Measurements from ENCODE around the gene CD99.

Gene CD99

DNA sequence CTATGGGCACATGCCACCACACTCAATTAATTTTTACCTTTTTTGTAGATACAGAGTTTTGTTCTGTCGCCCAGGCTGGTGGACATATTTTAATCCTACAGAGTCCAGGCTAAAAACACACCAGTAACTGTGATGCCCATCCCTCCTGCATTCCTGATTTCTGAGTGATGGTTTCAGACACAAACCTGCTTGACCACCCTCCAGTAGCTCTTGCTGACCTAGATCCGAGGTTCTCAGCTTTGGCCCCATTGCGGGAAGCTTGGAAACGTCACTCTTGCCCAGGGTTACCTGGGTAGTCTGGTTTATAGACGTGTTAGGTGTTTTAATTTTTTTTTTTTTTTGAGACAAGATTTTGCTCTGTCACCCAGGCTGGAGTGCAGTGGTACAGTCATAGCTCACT, 7.5 kb downstream of the CD99 start:
- no peak for TF ChIP-seq CTCF (IDR thresholded peaks at IDR 0.05; ENCODE audit: low read depth, low read length)
- DNase-seq (ENCODE audit: low read depth in 2 of 2), result no peak
- H3K4me3 ChIP-seq (replicated peaks in 1 of 2; ENCODE audit: low read depth in 2 of 2, low read length in 2 of 2), result no peak overlapping the region

DNA sequence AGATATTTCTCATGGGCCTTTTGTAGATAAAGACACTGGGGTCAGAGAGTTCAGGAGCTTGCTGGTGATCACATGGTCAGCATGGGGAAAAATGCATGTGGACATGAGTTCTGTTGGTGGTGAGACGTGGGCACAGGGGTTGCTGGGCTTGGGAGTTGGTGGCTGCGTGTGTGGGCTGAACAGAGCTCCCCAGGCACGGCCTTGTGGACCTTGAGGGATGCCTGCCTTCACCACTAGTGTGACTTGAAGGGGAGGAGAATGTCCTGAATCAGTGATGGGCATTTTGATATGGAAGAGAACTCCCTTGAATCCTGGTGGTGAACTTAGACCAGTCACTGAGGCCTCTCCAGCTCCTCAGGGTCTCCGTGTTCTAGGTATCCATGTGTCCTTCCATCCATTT, 8.9 kb downstream of the CD99 start:
- TF ChIP-seq CTCF (IDR thresholded peaks at IDR 0.05; ENCODE audit: low read depth, low read length), result no peak
- no peak for DNase-seq (ENCODE audit: low read depth in 2 of 2)
- no peak overlapping the region for H3K4me3 ChIP-seq (replicated peaks in 1 of 2; ENCODE audit: low read depth in 2 of 2, low read length in 2 of 2)

- no peak for DNase-seq (ENCODE audit: low read depth in 2 of 2)
These were observed 9.6 kb downstream of the CD99 start for GRCh38 chrX:2700405-2701320.

GRCh38 chrX:2701600-2701999, 10.5 kb downstream of the CD99 start:
- TF ChIP-seq CTCF (IDR thresholded peaks at IDR 0.05; ENCODE audit: low read depth, low read length), result no peak
- H3K4me3 ChIP-seq (replicated peaks in 1 of 2; ENCODE audit: low read depth in 2 of 2, low read length in 2 of 2), result no peak overlapping the region
- no peak for DNase-seq (ENCODE audit: low read depth in 2 of 2)

More at GRCh38 chrX:2700405-2701320, 9.6 kb downstream of the CD99 start:
- H3K4me3 ChIP-seq (replicated peaks in 1 of 2; ENCODE audit: low read depth in 2 of 2, low read length in 2 of 2), result no peak overlapping the region
- TF ChIP-seq CTCF (IDR thresholded peaks at IDR 0.05; ENCODE audit: low read depth, low read length), result no peak

DNA sequence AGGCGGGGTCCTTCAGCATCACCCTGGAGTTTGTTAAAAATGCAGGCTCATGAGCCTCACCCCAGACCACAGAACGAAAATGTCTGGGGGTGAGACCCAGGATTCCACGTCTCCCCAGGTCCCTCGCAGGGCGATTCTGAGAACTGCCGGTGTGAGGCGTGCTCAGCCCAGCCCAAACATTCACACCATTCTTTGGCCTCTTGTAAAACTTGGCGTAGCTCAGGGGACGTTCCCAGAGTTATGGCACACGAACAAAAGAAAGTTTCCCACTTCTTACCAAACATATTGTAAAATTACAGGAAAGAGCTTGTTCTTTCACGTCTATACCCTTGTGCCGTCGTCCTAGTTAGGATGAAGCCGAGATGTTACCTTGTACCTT, 12.9 kb downstream of the CD99 start:
- no peak overlapping the region for H3K4me3 ChIP-seq (replicated peaks in 1 of 2; ENCODE audit: low read depth in 2 of 2, low read length in 2 of 2)
- peak; percentile 2 for TF ChIP-seq CTCF (IDR thresholded peaks at IDR 0.05; ENCODE audit: low read depth, low read length)
- DNase-seq (ENCODE audit: low read depth in 2 of 2), result peak; percentile 33 to 68

GRCh38 chrX:2705046-2705832, 14.1 kb downstream of the CD99 start:
- peak; percentile 63 to 64 for DNase-seq (ENCODE audit: low read depth in 2 of 2)
- no peak overlapping the region for H3K4me3 ChIP-seq (replicated peaks in 1 of 2; ENCODE audit: low read depth in 2 of 2, low read length in 2 of 2)
- no peak for TF ChIP-seq CTCF (IDR thresholded peaks at IDR 0.05; ENCODE audit: low read depth, low read length)
